Measurements from ENCODE around the gene GRID2.
"Not testable (repeated sequence)": the region's sequence is repeated elsewhere in the genome, so short reads cannot be mapped to it uniquely, and the experiment has no call there.

The GRID2 gene

GRCh38 chr4:92303621-92304027 lies at the start of gene GRID2:
Gene GRID2, plus strand, starts transcription at chr4:92303966.
- DNase-seq (ENCODE audit: extremely low spot score, insufficient read length, low read depth) (no peak), FAIRE-seq (no peak)

- DNase-seq (ENCODE audit: extremely low spot score, insufficient read length, low read depth) (no peak), FAIRE-seq (no peak)
Observed at GRCh38 chr4:92253986-92254671, 49.6 kb upstream of the GRID2 start.

- no peak for FAIRE-seq
- DNase-seq (ENCODE audit: extremely low spot score, insufficient read length, low read depth): no peak
Observed at GRCh38 chr4:92254767-92255442, 48.9 kb upstream of the GRID2 start.

GRCh38 chr4:92255920-92256244 lies 47.9 kb upstream of the GRID2 start:
- FAIRE-seq (no peak), DNase-seq (ENCODE audit: extremely low spot score, insufficient read length, low read depth) (no peak)

GRCh38 chr4:92257931-92258857 lies 45.6 kb upstream of the GRID2 start:
- FAIRE-seq: no peak

GRCh38 chr4:92261256-92261655 lies 42.5 kb upstream of the GRID2 start:
- no peak for FAIRE-seq
- DNase-seq (ENCODE audit: extremely low spot score, insufficient read length, low read depth): no peak

More at GRCh38 chr4:92257931-92258857, 45.6 kb upstream of the GRID2 start:
- DNase-seq (ENCODE audit: extremely low spot score, insufficient read length, low read depth): no peak

GRCh38 chr4:92262371-92262770 lies 41.4 kb upstream of the GRID2 start:
- DNase-seq (ENCODE audit: extremely low spot score, insufficient read length, low read depth): no peak
- no peak for FAIRE-seq

- DNase-seq (ENCODE audit: extremely low spot score, insufficient read length, low read depth) (no peak), FAIRE-seq (no peak)
Observed at GRCh38 chr4:92263010-92263409, 40.8 kb upstream of the GRID2 start.

- DNase-seq (ENCODE audit: extremely low spot score, insufficient read length, low read depth): no peak
- no peak for FAIRE-seq
Observed at GRCh38 chr4:92263575-92263974, 40.2 kb upstream of the GRID2 start.

GRCh38 chr4:92264163-92264562 lies 39.6 kb upstream of the GRID2 start:
- DNase-seq (ENCODE audit: extremely low spot score, insufficient read length, low read depth): no peak
- FAIRE-seq: no peak

GRCh38 chr4:92265021-92265420 lies 38.7 kb upstream of the GRID2 start:
- no peak for FAIRE-seq
- no peak for DNase-seq (ENCODE audit: extremely low spot score, insufficient read length, low read depth)

- no peak for DNase-seq (ENCODE audit: extremely low spot score, insufficient read length, low read depth)
- no peak for FAIRE-seq
Observed at GRCh38 chr4:92265798-92266197, 38.0 kb upstream of the GRID2 start.

- no peak for FAIRE-seq
- DNase-seq (ENCODE audit: extremely low spot score, insufficient read length, low read depth): no peak
Observed at GRCh38 chr4:92266521-92266920, 37.2 kb upstream of the GRID2 start.

GRCh38 chr4:92268642-92269041 lies 35.1 kb upstream of the GRID2 start:
- DNase-seq (ENCODE audit: extremely low spot score, insufficient read length, low read depth): no peak
- FAIRE-seq: no peak

- FAIRE-seq: no peak
- DNase-seq (ENCODE audit: extremely low spot score, insufficient read length, low read depth): no peak
Observed at GRCh38 chr4:92270908-92271307, 32.9 kb upstream of the GRID2 start.

- DNase-seq (ENCODE audit: extremely low spot score, insufficient read length, low read depth); FAIRE-seq: not testable (repeated sequence)
Observed at GRCh38 chr4:92271551-92271950, 32.2 kb upstream of the GRID2 start.

- not testable (repeated sequence) for FAIRE-seq; DNase-seq (ENCODE audit: extremely low spot score, insufficient read length, low read depth)
Observed at GRCh38 chr4:92277057-92277881, 26.5 kb upstream of the GRID2 start.

- FAIRE-seq (no peak), DNase-seq (ENCODE audit: extremely low spot score, insufficient read length, low read depth) (no peak)
Observed at GRCh38 chr4:92279296-92279695, 24.5 kb upstream of the GRID2 start.

GRCh38 chr4:92299152-92299551 lies 4.6 kb upstream of the GRID2 start:
- FAIRE-seq (no peak), DNase-seq (ENCODE audit: extremely low spot score, insufficient read length, low read depth) (no peak)

- FAIRE-seq (no peak), DNase-seq (ENCODE audit: extremely low spot score, insufficient read length, low read depth) (no peak)
Observed at GRCh38 chr4:92304121-92304520, 355 bp downstream of the GRID2 start.

Data from GM18507 (cell line).